Measurements from ENCODE around the gene KCNIP1. TPM values are rescaled to one million over a fixed set of nuclear protein-coding genes. Genes with fewer than 3 reads are reported as not detected.

The KCNIP1 gene
- total RNA-seq, 1 donor from 2014 or later, result 8.7 TPM

GRCh38 chr5:170662966-170663365 lies 159.1 kb downstream of the KCNIP1 start:
- H3K27me3 Mint-ChIP-seq (ENCODE audit: low read depth), result peaks cover 10% of the 10 kb centered on the region
- H3K4me1 Mint-ChIP-seq (ENCODE audit: low read depth), result no peaks in the 10 kb centered on the region
- no peaks in the 10 kb centered on the region for H3K9me3 Mint-ChIP-seq (ENCODE audit: low read depth)
- no peak for DNase-seq (ENCODE audit: low spot score)
- TF ChIP-seq CTCF (IDR thresholded peaks at IDR 0.05), result no peak
- no peak overlapping the region for H3K4me3 Mint-ChIP-seq (ENCODE audit: unreplicated experiment)
- H3K27ac Mint-ChIP-seq (ENCODE audit: unreplicated experiment), result no peak overlapping the region
- H3K36me3 Mint-ChIP-seq (ENCODE audit: low read depth), result peaks cover 3% of the 10 kb centered on the region

GRCh38 chr5:170678811-170679210 lies 175.0 kb downstream of the KCNIP1 start:
- H3K4me3 Mint-ChIP-seq (ENCODE audit: unreplicated experiment), result no peak overlapping the region
- H3K4me1 Mint-ChIP-seq (ENCODE audit: low read depth), result peaks cover 10% of the 10 kb centered on the region
- H3K9me3 Mint-ChIP-seq (ENCODE audit: low read depth), result no peaks in the 10 kb centered on the region
- peaks cover 27% of the 10 kb centered on the region for H3K27me3 Mint-ChIP-seq (ENCODE audit: low read depth)
- no peak overlapping the region for H3K27ac Mint-ChIP-seq (ENCODE audit: unreplicated experiment)
- TF ChIP-seq CTCF (IDR thresholded peaks at IDR 0.05), result no peak
- no peaks in the 10 kb centered on the region for H3K36me3 Mint-ChIP-seq (ENCODE audit: low read depth)
- DNase-seq (ENCODE audit: low spot score), result no peak

GRCh38 chr5:170681013-170681433 lies 177.2 kb downstream of the KCNIP1 start:
- peaks cover 34% of the 10 kb centered on the region for H3K27me3 Mint-ChIP-seq (ENCODE audit: low read depth)
- no peaks in the 10 kb centered on the region for H3K9me3 Mint-ChIP-seq (ENCODE audit: low read depth)
- DNase-seq (ENCODE audit: low spot score), result no peak
- no peak for TF ChIP-seq CTCF (IDR thresholded peaks at IDR 0.05)
- no peaks in the 10 kb centered on the region for H3K36me3 Mint-ChIP-seq (ENCODE audit: low read depth)
- H3K4me3 Mint-ChIP-seq (ENCODE audit: unreplicated experiment), result peak overlapping the region; percentile 63
- H3K27ac Mint-ChIP-seq (ENCODE audit: unreplicated experiment), result peak overlapping the region; percentile 60
- H3K4me1 Mint-ChIP-seq (ENCODE audit: low read depth), result peaks cover 10% of the 10 kb centered on the region

- no peak overlapping the region for H3K4me3 Mint-ChIP-seq (ENCODE audit: unreplicated experiment)
- no peak overlapping the region for H3K27ac Mint-ChIP-seq (ENCODE audit: unreplicated experiment)
- no peak for DNase-seq (ENCODE audit: low spot score)
- peaks cover 49% of the 10 kb centered on the region for H3K27me3 Mint-ChIP-seq (ENCODE audit: low read depth)
- no peak for TF ChIP-seq CTCF (IDR thresholded peaks at IDR 0.05)
- no peaks in the 10 kb centered on the region for H3K9me3 Mint-ChIP-seq (ENCODE audit: low read depth)
- H3K4me1 Mint-ChIP-seq (ENCODE audit: low read depth), result no peaks in the 10 kb centered on the region
- no peaks in the 10 kb centered on the region for H3K36me3 Mint-ChIP-seq (ENCODE audit: low read depth)
These were observed 187.8 kb downstream of the KCNIP1 start for GRCh38 chr5:170691657-170692056.

GRCh38 chr5:170693701-170694100 lies 189.9 kb downstream of the KCNIP1 start:
- no peaks in the 10 kb centered on the region for H3K36me3 Mint-ChIP-seq (ENCODE audit: low read depth)
- no peak for TF ChIP-seq CTCF (IDR thresholded peaks at IDR 0.05)
- no peak overlapping the region for H3K4me3 Mint-ChIP-seq (ENCODE audit: unreplicated experiment)
- no peaks in the 10 kb centered on the region for H3K4me1 Mint-ChIP-seq (ENCODE audit: low read depth)
- peaks cover 54% of the 10 kb centered on the region for H3K27me3 Mint-ChIP-seq (ENCODE audit: low read depth)
- H3K27ac Mint-ChIP-seq (ENCODE audit: unreplicated experiment), result no peak overlapping the region
- H3K9me3 Mint-ChIP-seq (ENCODE audit: low read depth), result no peaks in the 10 kb centered on the region
- no peak for DNase-seq (ENCODE audit: low spot score)
